Testis (tissue), 2 donors: ENCODE measurements around the gene TEX2.

Experiments used
- POLR2A ChIP-seq: fragments of 450-650 bp; IDR thresholded peaks from one replicate; pipeline ENCODE4 v1.6.1; 2017; ENCODE audit warnings: antibody characterized with exemption, mild to moderate bottlenecking, moderate library complexity
- TF ChIP-seq, protein P1 (sequence below), 3 experiments: fragments of 450-650 bp in 2 of 3; fragments of 200-600 bp in 1 of 3; sonication (generic) in 1 of 3; IDR thresholded peaks; one replicate each; pipeline ENCODE4 v1.5.1; 2016 to 2019; ENCODE audit warnings: antibody characterized with exemption in 3 of 3, mild to moderate bottlenecking in 2 of 3, moderate library complexity in 1 of 3

DNA sequence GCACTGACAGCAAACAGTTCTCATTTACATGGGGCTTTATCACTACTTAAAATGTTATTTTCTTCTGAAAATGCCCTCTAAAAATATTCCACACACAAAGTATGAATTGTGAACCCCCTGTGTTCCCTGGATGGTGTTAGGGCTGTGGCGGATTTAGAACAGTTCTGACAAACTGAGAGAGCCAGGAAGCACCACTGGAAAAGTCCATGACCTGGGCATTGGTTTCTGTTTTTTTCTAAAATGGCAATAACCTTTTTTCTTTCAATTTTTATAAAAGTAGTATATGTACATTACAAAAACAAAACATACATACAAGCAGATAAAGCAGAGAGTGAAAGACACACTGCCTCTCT lies 112.1 kb downstream of the TEX2 start:
- TF ChIP-seq, protein P1, sequence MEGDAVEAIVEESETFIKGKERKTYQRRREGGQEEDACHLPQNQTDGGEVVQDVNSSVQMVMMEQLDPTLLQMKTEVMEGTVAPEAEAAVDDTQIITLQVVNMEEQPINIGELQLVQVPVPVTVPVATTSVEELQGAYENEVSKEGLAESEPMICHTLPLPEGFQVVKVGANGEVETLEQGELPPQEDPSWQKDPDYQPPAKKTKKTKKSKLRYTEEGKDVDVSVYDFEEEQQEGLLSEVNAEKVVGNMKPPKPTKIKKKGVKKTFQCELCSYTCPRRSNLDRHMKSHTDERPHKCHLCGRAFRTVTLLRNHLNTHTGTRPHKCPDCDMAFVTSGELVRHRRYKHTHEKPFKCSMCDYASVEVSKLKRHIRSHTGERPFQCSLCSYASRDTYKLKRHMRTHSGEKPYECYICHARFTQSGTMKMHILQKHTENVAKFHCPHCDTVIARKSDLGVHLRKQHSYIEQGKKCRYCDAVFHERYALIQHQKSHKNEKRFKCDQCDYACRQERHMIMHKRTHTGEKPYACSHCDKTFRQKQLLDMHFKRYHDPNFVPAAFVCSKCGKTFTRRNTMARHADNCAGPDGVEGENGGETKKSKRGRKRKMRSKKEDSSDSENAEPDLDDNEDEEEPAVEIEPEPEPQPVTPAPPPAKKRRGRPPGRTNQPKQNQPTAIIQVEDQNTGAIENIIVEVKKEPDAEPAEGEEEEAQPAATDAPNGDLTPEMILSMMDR (IDR thresholded peaks at IDR 0.05) = no peak
- no peak for TF ChIP-seq POLR2A
